LNCaP clone FGC (cell line): Measurements from ENCODE around the gene MID1.

Experiments used
- DNase-seq: peaks from one replicate; pipeline ENCODE4 v3.0.0-alpha.2; 2011; ENCODE audit warnings: low read depth
- H3K4me3 ChIP-seq: 2 replicates; pipeline ENCODE4 v1.5.1; 2011; ENCODE audit warnings: mild to moderate bottlenecking, low read depth, low read length, control low read depth
- TF ChIP-seq, protein P1 (sequence below): IDR thresholded peaks from 2 replicates; pipeline ENCODE4 v1.5.1; 2012; ENCODE audit warnings: mild to moderate bottlenecking; ENCODE audit not compliant: control insufficient read depth, insufficient read depth; ENCODE audit errors: extremely low read depth

MID1 gene

DNA sequence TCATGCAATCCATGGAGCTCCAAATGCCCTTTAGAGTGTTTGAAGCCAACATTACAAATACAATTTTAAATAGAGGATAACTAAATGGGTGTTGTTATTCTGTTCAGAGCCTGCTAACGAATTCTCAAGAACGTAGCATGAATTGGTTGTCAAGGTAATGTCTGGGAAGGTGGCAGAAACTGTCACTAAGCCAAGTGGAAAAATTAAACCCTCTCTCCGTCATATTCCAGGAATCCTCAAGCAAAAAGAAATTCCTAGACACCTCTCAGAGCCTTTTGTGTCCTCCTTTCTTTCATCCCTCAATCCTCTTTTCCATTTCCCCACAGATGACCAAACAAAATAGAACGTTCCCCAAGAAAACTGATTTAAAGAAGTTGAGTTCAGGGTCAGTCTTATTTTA lies 204.0 kb downstream of the MID1 start:
- no peak for DNase-seq
- TF ChIP-seq, protein P1, sequence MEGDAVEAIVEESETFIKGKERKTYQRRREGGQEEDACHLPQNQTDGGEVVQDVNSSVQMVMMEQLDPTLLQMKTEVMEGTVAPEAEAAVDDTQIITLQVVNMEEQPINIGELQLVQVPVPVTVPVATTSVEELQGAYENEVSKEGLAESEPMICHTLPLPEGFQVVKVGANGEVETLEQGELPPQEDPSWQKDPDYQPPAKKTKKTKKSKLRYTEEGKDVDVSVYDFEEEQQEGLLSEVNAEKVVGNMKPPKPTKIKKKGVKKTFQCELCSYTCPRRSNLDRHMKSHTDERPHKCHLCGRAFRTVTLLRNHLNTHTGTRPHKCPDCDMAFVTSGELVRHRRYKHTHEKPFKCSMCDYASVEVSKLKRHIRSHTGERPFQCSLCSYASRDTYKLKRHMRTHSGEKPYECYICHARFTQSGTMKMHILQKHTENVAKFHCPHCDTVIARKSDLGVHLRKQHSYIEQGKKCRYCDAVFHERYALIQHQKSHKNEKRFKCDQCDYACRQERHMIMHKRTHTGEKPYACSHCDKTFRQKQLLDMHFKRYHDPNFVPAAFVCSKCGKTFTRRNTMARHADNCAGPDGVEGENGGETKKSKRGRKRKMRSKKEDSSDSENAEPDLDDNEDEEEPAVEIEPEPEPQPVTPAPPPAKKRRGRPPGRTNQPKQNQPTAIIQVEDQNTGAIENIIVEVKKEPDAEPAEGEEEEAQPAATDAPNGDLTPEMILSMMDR, result no peak
- H3K4me3 ChIP-seq, result no peak overlapping the region

- no peak for DNase-seq
- no peak overlapping the region for H3K4me3 ChIP-seq
- TF ChIP-seq, protein P1, result no peak
Measured at GRCh38 chrX:10415306-10416001, 204.9 kb downstream of the MID1 start.

DNA sequence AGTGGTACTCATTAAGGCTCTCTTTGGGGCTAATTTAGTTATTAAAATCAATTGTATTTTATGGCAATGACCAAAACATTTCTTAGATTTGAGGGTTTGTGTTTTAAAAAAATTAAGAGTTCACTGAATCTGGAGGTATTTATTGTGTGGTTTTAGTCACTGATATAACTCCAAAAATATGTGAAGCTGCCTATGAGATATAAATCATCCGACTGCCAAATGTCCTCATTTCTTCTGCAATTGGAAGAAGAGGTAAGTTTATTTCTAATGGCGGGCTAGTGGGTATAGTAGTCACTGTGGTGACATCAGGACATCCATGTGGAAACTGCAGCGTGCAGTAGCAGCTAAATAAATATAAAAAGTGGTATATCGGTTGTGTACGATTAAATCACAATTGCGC lies 205.5 kb downstream of the MID1 start:
- TF ChIP-seq, protein P1, result no peak
- H3K4me3 ChIP-seq, result no peak overlapping the region

DNA sequence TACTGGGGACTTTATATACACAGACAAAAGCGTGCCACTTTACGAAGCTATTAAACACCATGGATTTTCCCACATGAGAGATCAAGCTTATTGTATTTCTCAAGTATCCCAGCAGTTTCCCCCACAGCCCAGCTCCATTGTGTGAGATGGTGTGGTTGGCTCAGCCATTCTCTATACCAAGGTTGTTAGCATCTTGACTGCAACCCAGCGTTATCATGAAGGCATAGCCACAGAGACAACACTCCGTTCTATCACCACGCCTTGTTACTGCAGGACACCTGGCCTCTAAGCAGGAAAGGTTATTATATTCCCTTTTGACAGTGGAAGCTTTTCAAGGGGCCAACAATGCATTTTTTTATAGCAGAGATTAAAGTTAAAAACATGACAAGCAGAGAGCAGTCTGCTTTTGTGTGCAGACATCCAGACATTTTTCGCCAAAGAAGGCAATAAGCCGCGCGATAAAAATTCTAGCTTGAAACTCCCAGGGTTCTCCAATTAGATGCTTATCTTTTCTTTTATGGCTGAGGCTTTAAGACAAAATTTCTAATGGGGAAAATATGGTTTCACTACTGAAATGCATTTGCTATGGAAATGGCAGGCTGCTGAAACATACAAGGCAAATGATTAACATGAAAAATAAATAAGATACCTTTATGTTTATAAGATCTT lies 206.1 kb downstream of the MID1 start:
- DNase-seq, result no peak
- TF ChIP-seq, protein P1, result no peak

More for the DNA sequence above, 205.5 kb downstream of the MID1 start:
- no peak for DNase-seq

GRCh38 chrX:10404436-10404835 lies 215.9 kb downstream of the MID1 start:
- TF ChIP-seq, protein P1, result no peak
- H3K4me3 ChIP-seq, result no peak overlapping the region
- DNase-seq, result no peak

More for the DNA sequence above, 206.1 kb downstream of the MID1 start:
- no peak overlapping the region for H3K4me3 ChIP-seq

DNA sequence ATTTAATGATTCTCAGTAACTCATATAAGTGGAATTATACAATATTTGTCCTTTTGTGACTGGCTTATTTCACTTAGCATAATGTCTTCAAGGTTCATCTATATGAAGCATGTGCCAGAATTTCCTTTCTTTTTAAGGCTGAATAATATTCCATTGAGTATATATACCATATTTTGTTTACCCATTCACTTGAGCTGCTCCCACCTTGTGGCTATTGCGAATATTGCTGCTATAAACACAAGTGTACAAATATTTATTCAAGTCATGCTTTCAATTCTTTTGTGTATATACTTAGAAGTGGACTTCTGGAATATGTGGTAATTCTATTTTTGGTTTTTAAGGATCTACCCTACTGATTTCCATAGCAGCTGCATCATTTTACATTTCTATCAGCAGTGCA lies 219.1 kb downstream of the MID1 start:
- TF ChIP-seq, protein P1, result no peak
- no peak for DNase-seq
- H3K4me3 ChIP-seq, result no peak overlapping the region
